ENCODE data around the gene TSEN15.
A peak's percentile ranks its signal among the peaks of the same experiment; 100 is the strongest.

DNA sequence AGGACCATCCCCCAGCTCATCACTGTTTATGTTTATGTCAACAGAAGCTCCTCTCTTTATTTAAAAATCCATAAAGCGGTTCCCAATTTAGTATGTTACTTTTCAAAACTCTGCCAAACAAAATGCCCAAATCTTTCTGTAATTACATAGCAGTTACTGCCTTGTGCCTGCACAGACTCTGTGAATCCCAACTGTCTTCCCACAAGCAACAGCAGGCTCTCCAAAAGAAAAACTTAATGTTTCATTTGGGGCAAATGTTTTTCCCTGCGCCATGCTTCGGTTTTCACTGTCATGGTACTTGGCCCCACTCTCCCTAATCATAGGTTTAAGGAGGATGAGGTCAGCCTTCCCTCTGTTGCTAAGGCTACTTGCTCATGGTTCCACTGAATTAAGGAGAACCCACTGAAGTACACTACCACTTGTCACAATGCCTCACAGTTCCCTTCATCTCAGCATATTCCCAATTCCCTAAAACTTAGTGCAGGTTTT lies 18.6 kb upstream of the TSEN15 start:
- TF ChIP-seq, protein P1, sequence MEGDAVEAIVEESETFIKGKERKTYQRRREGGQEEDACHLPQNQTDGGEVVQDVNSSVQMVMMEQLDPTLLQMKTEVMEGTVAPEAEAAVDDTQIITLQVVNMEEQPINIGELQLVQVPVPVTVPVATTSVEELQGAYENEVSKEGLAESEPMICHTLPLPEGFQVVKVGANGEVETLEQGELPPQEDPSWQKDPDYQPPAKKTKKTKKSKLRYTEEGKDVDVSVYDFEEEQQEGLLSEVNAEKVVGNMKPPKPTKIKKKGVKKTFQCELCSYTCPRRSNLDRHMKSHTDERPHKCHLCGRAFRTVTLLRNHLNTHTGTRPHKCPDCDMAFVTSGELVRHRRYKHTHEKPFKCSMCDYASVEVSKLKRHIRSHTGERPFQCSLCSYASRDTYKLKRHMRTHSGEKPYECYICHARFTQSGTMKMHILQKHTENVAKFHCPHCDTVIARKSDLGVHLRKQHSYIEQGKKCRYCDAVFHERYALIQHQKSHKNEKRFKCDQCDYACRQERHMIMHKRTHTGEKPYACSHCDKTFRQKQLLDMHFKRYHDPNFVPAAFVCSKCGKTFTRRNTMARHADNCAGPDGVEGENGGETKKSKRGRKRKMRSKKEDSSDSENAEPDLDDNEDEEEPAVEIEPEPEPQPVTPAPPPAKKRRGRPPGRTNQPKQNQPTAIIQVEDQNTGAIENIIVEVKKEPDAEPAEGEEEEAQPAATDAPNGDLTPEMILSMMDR (IDR thresholded peaks at IDR 0.05 in 2 of 3, conservative IDR thresholded peaks at IDR 0.05 in 1 of 3; ENCODE audit: insufficient read depth in 2 of 3, low read depth in 1 of 3, low read length in 3 of 3), result no peak
- TF ChIP-seq POLR2AphosphoS5 (IDR thresholded peaks at IDR 0.05; ENCODE audit: control insufficient read depth, insufficient read depth, low read depth, low read length) (peak; percentile 12; the same call in 1 of the 2 replicates), POLR2A (conservative IDR thresholded peaks at IDR 0.05) (no peak), CBX1 (IDR thresholded peaks at IDR 0.05; ENCODE audit: low read depth) (no peak), ZNF431 (CRISPR knock-in tag; IDR thresholded peaks at IDR 0.05) (no peak), MTF1 (CRISPR knock-in tag; IDR thresholded peaks at IDR 0.05; ENCODE audit: borderline replicate concordance) (no peak), HNRNPK (IDR thresholded peaks at IDR 0.05; ENCODE audit: low read depth, low read length, poor library complexity, severe bottlenecking) (no peak), SP1 (CRISPR knock-in tag; IDR thresholded peaks at IDR 0.05) (no peak), CEBPB (tag; IDR thresholded peaks at IDR 0.05) (no peak), STAT5B (CRISPR knock-in tag; IDR thresholded peaks at IDR 0.05) (no peak), RAD21 (CRISPR knock-in tag; conservative IDR thresholded peaks at IDR 0.05 in 1 of 2, IDR thresholded peaks at IDR 0.05 in 1 of 2) (no peak), PCBP2 (IDR thresholded peaks at IDR 0.05; ENCODE audit: low read depth, low read length, poor library complexity, severe bottlenecking) (no peak)
- TF ChIP-seq, protein P2, sequence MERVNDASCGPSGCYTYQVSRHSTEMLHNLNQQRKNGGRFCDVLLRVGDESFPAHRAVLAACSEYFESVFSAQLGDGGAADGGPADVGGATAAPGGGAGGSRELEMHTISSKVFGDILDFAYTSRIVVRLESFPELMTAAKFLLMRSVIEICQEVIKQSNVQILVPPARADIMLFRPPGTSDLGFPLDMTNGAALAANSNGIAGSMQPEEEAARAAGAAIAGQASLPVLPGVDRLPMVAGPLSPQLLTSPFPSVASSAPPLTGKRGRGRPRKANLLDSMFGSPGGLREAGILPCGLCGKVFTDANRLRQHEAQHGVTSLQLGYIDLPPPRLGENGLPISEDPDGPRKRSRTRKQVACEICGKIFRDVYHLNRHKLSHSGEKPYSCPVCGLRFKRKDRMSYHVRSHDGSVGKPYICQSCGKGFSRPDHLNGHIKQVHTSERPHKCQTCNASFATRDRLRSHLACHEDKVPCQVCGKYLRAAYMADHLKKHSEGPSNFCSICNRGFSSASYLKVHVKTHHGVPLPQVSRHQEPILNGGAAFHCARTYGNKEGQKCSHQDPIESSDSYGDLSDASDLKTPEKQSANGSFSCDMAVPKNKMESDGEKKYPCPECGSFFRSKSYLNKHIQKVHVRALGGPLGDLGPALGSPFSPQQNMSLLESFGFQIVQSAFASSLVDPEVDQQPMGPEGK (CRISPR knock-in tag; IDR thresholded peaks at IDR 0.05; ENCODE audit: borderline replicate concordance), result no peak
- TF ChIP-seq, protein P3, sequence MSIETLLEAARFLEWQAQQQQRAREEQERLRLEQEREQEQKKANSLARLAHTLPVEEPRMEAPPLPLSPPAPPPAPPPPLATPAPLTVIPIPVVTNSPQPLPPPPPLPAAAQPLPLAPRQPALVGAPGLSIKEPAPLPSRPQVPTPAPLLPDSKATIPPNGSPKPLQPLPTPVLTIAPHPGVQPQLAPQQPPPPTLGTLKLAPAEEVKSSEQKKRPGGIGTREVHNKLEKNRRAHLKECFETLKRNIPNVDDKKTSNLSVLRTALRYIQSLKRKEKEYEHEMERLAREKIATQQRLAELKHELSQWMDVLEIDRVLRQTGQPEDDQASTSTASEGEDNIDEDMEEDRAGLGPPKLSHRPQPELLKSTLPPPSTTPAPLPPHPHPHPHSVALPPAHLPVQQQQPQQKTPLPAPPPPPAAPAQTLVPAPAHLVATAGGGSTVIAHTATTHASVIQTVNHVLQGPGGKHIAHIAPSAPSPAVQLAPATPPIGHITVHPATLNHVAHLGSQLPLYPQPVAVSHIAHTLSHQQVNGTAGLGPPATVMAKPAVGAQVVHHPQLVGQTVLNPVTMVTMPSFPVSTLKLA (conservative IDR thresholded peaks at IDR 0.05), result no peak

Data from K562 (cell line).